Ishikawa (cell line): Measurements from ENCODE around the gene DLAT.

Source experiments
- CEBPB ChIP-seq: IDR thresholded peaks from 2 replicates; pipeline ENCODE4 v1.6.1; 2012
- CREB1 ChIP-seq: IDR thresholded peaks from 2 replicates; pipeline ENCODE4 v1.6.1; 2012; ENCODE audit warnings: low read depth
- EGR1 ChIP-seq: IDR thresholded peaks from 2 replicates; pipeline ENCODE4 v1.6.1; 2012
- EP300 ChIP-seq: IDR thresholded peaks from 2 replicates; pipeline ENCODE4 v1.6.1; 2012; ENCODE audit warnings: borderline replicate concordance
- FOXM1 ChIP-seq: IDR thresholded peaks from 2 replicates; pipeline ENCODE4 v1.6.1; 2012; ENCODE audit warnings: low read depth, borderline replicate concordance
- MAX ChIP-seq: IDR thresholded peaks from 2 replicates; pipeline ENCODE4 v1.6.1; 2012
- NFIC ChIP-seq: IDR thresholded peaks from 2 replicates; pipeline ENCODE4 v1.6.1; 2012
- RAD21 ChIP-seq: IDR thresholded peaks from 2 replicates; pipeline ENCODE4 v1.6.1; 2012; ENCODE audit warnings: low read depth
- REST ChIP-seq: IDR thresholded peaks from 2 replicates; pipeline ENCODE4 v1.6.1; 2012; ENCODE audit warnings: low read depth, mild to moderate bottlenecking
- TAF1 ChIP-seq: IDR thresholded peaks from 2 replicates; pipeline ENCODE4 v1.6.1; 2012; ENCODE audit warnings: low read depth, mild to moderate bottlenecking
- TCF12 ChIP-seq: IDR thresholded peaks from 2 replicates; pipeline ENCODE4 v1.6.1; 2012; ENCODE audit warnings: low read depth
- TEAD4 ChIP-seq: IDR thresholded peaks from 2 replicates; pipeline ENCODE4 v1.6.1; 2012
- USF1 ChIP-seq: IDR thresholded peaks from 2 replicates; pipeline ENCODE4 v1.6.1; 2012
- YY1 ChIP-seq: IDR thresholded peaks from 2 replicates; pipeline ENCODE4 v1.6.1; 2012; ENCODE audit warnings: low read depth
- ZBTB7A ChIP-seq: IDR thresholded peaks from 2 replicates; pipeline ENCODE4 v1.6.1; 2012; ENCODE audit warnings: low read depth

Gene DLAT

GRCh38 chr11:112024773-112025678, at the start of gene DLAT:
Gene DLAT, plus strand, starts transcription at chr11:112025408. Its CDS starts 65 bp downstream, at chr11:112025473.
- TF ChIP-seq CEBPB: no peak
- peak; percentile 58; the same call in 1 of the 2 replicates for TF ChIP-seq YY1
- TF ChIP-seq EGR1: no peak
- TF ChIP-seq EP300: no peak
- TF ChIP-seq REST: no peak
- peak; percentile 6; the same call in 1 of the 2 replicates for TF ChIP-seq USF1
- TF ChIP-seq CREB1: no peak
- peak; percentile 90 for TF ChIP-seq ZBTB7A
- peak; percentile 45 for TF ChIP-seq TEAD4
- peak; percentile 33; the same call in 1 of the 2 replicates for TF ChIP-seq TCF12
- TF ChIP-seq RAD21: no peak
- peak; percentile 87 for TF ChIP-seq MAX
- TF ChIP-seq FOXM1: no peak
- peak; percentile 93; the same call in 1 of the 2 replicates for TF ChIP-seq TAF1
- no peak; the same call in 1 of the 2 replicates for TF ChIP-seq NFIC

GRCh38 chr11:111976119-111976766, 49.0 kb upstream of the DLAT start:
- no peak for TF ChIP-seq USF1
- no peak for TF ChIP-seq CEBPB
- no peak for TF ChIP-seq NFIC
- no peak for TF ChIP-seq FOXM1
- no peak for TF ChIP-seq EP300
- TF ChIP-seq CREB1: no peak
- no peak for TF ChIP-seq YY1
- TF ChIP-seq ZBTB7A: no peak
- no peak for TF ChIP-seq RAD21
- TF ChIP-seq TCF12: no peak
- TF ChIP-seq REST: no peak
- TF ChIP-seq MAX: no peak
- TF ChIP-seq TEAD4: no peak
- TF ChIP-seq TAF1: no peak
- TF ChIP-seq EGR1: no peak

GRCh38 chr11:111976767-111977145, 48.5 kb upstream of the DLAT start:
- TF ChIP-seq CEBPB (no peak), YY1 (no peak), REST (no peak), FOXM1 (no peak), CREB1 (no peak), USF1 (no peak), TAF1 (no peak), EGR1 (no peak), EP300 (no peak), NFIC (no peak), MAX (no peak), TEAD4 (no peak), ZBTB7A (no peak), TCF12 (no peak), RAD21 (no peak)
